Measurements from ENCODE around the gene ASB13. TPM values are rescaled to one million over a fixed set of nuclear protein-coding genes. Genes with fewer than 3 reads are reported as not detected.

Gene ASB13
- total and polyA plus RNA-seq, 4 donors, result 14.3 to 35.8 (median 23.6) TPM

GRCh38 chr10:5603848-5604170 lies 62.6 kb downstream of the ASB13 start:
- no peak overlapping the region for H3K27ac ChIP-seq (ENCODE audit: low read depth, low read length)
- no peaks in the 10 kb centered on the region for H3K9me3 ChIP-seq (ENCODE audit: control insufficient read depth, insufficient read depth, low read length)
- H3K4me1 ChIP-seq (ENCODE audit: control insufficient read depth, insufficient read depth, low read length), result peaks cover 3% of the 10 kb centered on the region
- WGBS (ENCODE audit: insufficient coverage), result 94% methylated on average over 12 of the region's 13 CpGs
- no peaks in the 10 kb centered on the region for H3K36me3 ChIP-seq (ENCODE audit: control insufficient read depth, insufficient read depth, low read length)
- no peaks in the 10 kb centered on the region for H3K27me3 ChIP-seq (ENCODE audit: control insufficient read depth, insufficient read depth, low read length)
- DNase-seq (ENCODE audit: low read depth in 4 of 6, low spot score in 6 of 6), result no peak
- no peak overlapping the region for H3K4me3 ChIP-seq (ENCODE audit: low read depth, low read length)

- H3K4me3 ChIP-seq (ENCODE audit: low read depth, low read length), result no peak overlapping the region
- H3K4me1 ChIP-seq (ENCODE audit: control insufficient read depth, insufficient read depth, low read length), result no peaks in the 10 kb centered on the region
- H3K9me3 ChIP-seq (ENCODE audit: control insufficient read depth, insufficient read depth, low read length), result no peaks in the 10 kb centered on the region
- H3K27ac ChIP-seq (ENCODE audit: low read depth, low read length), result no peak overlapping the region
- no peaks in the 10 kb centered on the region for H3K36me3 ChIP-seq (ENCODE audit: control insufficient read depth, insufficient read depth, low read length)
- 89% methylated on average over 11 of the region's 14 CpGs for WGBS (ENCODE audit: insufficient coverage)
- no peaks in the 10 kb centered on the region for H3K27me3 ChIP-seq (ENCODE audit: control insufficient read depth, insufficient read depth, low read length)
- DNase-seq (ENCODE audit: low read depth in 4 of 6, low spot score in 6 of 6), result no peak
Measured at GRCh38 chr10:5603091-5603847, 63.1 kb downstream of the ASB13 start.

DNA sequence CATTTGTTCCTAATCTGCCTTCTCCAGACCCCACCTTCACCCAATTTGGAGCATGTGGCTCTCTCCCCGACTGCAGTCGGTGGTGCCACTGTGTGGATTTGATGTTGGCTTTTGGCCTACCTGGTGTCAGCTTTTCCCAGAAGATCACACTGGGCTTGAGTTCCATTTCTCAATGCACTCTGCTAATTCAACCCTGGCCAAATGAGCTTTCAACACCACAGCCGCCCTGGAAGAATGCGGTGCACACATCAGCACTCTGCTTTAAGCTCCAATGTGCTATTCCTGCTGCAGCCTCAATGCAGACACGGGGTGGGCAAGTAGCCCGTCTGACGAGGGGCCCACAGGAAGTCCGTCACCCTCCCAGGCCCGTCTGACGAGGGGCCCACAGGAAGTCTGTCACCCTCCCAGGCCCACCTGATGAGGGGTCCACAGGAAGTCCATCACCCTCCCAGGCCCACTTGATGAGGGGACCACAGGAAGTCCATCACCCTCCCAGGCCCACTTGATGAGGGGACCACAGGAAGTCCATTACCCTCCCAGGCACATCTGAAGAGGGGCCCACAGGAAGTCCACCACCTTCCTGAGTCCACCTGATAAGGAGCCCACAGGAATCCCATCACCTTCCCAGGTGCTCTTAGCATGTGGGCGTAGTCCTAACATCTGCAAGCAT lies 64.4 kb downstream of the ASB13 start:
- DNase-seq (ENCODE audit: low read depth in 4 of 6, low spot score in 6 of 6), result no peak
- H3K36me3 ChIP-seq (ENCODE audit: control insufficient read depth, insufficient read depth, low read length), result no peaks in the 10 kb centered on the region
- 63% methylated on average over 8 of the region's 11 CpGs for WGBS (ENCODE audit: insufficient coverage)
- no peaks in the 10 kb centered on the region for H3K4me1 ChIP-seq (ENCODE audit: control insufficient read depth, insufficient read depth, low read length)
- H3K27me3 ChIP-seq (ENCODE audit: control insufficient read depth, insufficient read depth, low read length), result no peaks in the 10 kb centered on the region
- H3K27ac ChIP-seq (ENCODE audit: low read depth, low read length), result no peak overlapping the region
- H3K9me3 ChIP-seq (ENCODE audit: control insufficient read depth, insufficient read depth, low read length), result no peaks in the 10 kb centered on the region
- H3K4me3 ChIP-seq (ENCODE audit: low read depth, low read length), result no peak overlapping the region

DNA sequence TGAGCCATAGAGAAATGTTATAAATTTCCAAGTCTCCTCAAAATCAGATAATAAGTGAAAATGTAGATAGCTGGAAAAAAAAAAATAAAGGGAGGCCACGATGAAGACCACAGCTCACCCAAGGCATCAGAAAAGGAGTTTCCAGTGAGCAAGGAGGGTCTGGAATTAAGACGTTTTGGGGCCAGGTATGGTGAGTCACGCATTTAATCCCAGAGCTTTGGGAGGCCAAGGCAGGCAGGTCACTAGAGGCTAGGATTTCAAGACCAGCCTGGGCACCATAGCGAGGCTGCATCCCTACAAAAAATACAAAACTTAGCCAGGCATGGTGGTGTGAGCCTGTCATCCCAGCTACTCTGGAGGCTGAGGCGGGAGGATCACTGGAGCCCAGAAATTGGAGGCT lies 65.5 kb downstream of the ASB13 start:
- 97% methylated on average over 5 of the region's 5 CpGs for WGBS (ENCODE audit: insufficient coverage)
- H3K27ac ChIP-seq (ENCODE audit: low read depth, low read length), result no peak overlapping the region
- no peak for DNase-seq (ENCODE audit: low read depth in 4 of 6, low spot score in 6 of 6)
- no peaks in the 10 kb centered on the region for H3K9me3 ChIP-seq (ENCODE audit: control insufficient read depth, insufficient read depth, low read length)
- no peaks in the 10 kb centered on the region for H3K27me3 ChIP-seq (ENCODE audit: control insufficient read depth, insufficient read depth, low read length)
- H3K36me3 ChIP-seq (ENCODE audit: control insufficient read depth, insufficient read depth, low read length), result no peaks in the 10 kb centered on the region
- H3K4me1 ChIP-seq (ENCODE audit: control insufficient read depth, insufficient read depth, low read length), result no peaks in the 10 kb centered on the region
- H3K4me3 ChIP-seq (ENCODE audit: low read depth, low read length), result no peak overlapping the region

- H3K27me3 ChIP-seq (ENCODE audit: control insufficient read depth, insufficient read depth, low read length), result no peaks in the 10 kb centered on the region
- 74% methylated on average over 16 of the region's 23 CpGs for WGBS (ENCODE audit: insufficient coverage)
- H3K4me1 ChIP-seq (ENCODE audit: control insufficient read depth, insufficient read depth, low read length), result peaks cover 4% of the 10 kb centered on the region
- H3K4me3 ChIP-seq (ENCODE audit: low read depth, low read length), result no peak overlapping the region
- H3K9me3 ChIP-seq (ENCODE audit: control insufficient read depth, insufficient read depth, low read length), result no peaks in the 10 kb centered on the region
- no peak for DNase-seq (ENCODE audit: low read depth in 4 of 6, low spot score in 6 of 6)
- no peak overlapping the region for H3K27ac ChIP-seq (ENCODE audit: low read depth, low read length)
- no peaks in the 10 kb centered on the region for H3K36me3 ChIP-seq (ENCODE audit: control insufficient read depth, insufficient read depth, low read length)
Measured at GRCh38 chr10:5599613-5600520, 66.5 kb downstream of the ASB13 start.

- H3K9me3 ChIP-seq (ENCODE audit: control insufficient read depth, insufficient read depth, low read length), result no peaks in the 10 kb centered on the region
- peaks cover 10% of the 10 kb centered on the region for H3K4me1 ChIP-seq (ENCODE audit: control insufficient read depth, insufficient read depth, low read length)
- peaks cover 3% of the 10 kb centered on the region for H3K27me3 ChIP-seq (ENCODE audit: control insufficient read depth, insufficient read depth, low read length)
- H3K4me3 ChIP-seq (ENCODE audit: low read depth, low read length), result no peak overlapping the region
- no peaks in the 10 kb centered on the region for H3K36me3 ChIP-seq (ENCODE audit: control insufficient read depth, insufficient read depth, low read length)
- 85% methylated on average over 10 of the region's 11 CpGs for WGBS (ENCODE audit: insufficient coverage)
- H3K27ac ChIP-seq (ENCODE audit: low read depth, low read length), result no peak overlapping the region
- DNase-seq (ENCODE audit: low read depth in 4 of 6, low spot score in 6 of 6), result no peak
Measured at GRCh38 chr10:5598085-5598690, 68.2 kb downstream of the ASB13 start.

GRCh38 chr10:5596611-5597341 lies 69.6 kb downstream of the ASB13 start:
- no peak overlapping the region for H3K4me3 ChIP-seq (ENCODE audit: low read depth, low read length)
- H3K27me3 ChIP-seq (ENCODE audit: control insufficient read depth, insufficient read depth, low read length), result peaks cover 3% of the 10 kb centered on the region
- no peak overlapping the region for H3K27ac ChIP-seq (ENCODE audit: low read depth, low read length)
- DNase-seq (ENCODE audit: low read depth in 4 of 6, low spot score in 6 of 6), result no peak
- no peaks in the 10 kb centered on the region for H3K36me3 ChIP-seq (ENCODE audit: control insufficient read depth, insufficient read depth, low read length)
- WGBS (ENCODE audit: insufficient coverage), result 87% methylated on average over 20 of the region's 26 CpGs
- H3K4me1 ChIP-seq (ENCODE audit: control insufficient read depth, insufficient read depth, low read length), result peaks cover 12% of the 10 kb centered on the region
- H3K9me3 ChIP-seq (ENCODE audit: control insufficient read depth, insufficient read depth, low read length), result no peaks in the 10 kb centered on the region

DNA sequence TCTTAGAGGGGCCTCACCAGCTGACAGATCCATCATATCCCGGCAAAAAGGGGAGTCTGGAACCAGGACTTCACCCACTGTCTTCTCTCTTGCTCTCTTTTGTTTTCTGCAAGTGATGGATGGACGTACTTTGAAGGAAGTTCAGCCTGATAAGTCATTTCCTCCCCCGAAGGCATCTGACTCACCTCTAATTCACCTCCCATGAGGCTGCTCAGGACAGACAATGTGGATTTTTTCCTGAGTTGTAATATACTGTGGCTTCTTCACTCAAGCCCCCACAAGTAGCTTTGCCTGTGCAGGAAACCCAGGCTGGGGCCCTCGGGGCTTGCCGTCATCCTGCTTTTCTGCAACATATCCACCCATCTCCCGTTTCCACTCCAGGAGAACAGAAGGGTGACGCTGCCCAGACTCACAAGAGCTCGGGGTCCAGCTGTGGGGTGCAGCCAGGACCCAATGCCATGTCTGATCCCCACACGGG lies 70.4 kb downstream of the ASB13 start:
- Histone ChIP-seq H3K9me3 (ENCODE audit: control insufficient read depth, insufficient read depth, low read length) (no peaks in the 10 kb centered on the region), H3K4me3 (ENCODE audit: low read depth, low read length) (no peak overlapping the region), H3K27ac (ENCODE audit: low read depth, low read length) (no peak overlapping the region), H3K27me3 (ENCODE audit: control insufficient read depth, insufficient read depth, low read length) (peaks cover 3% of the 10 kb centered on the region), H3K4me1 (ENCODE audit: control insufficient read depth, insufficient read depth, low read length) (peaks cover 17% of the 10 kb centered on the region), H3K36me3 (ENCODE audit: control insufficient read depth, insufficient read depth, low read length) (no peaks in the 10 kb centered on the region)
- 72% methylated on average over 6 of the region's 9 CpGs for WGBS (ENCODE audit: insufficient coverage)
- no peak for DNase-seq (ENCODE audit: low read depth in 4 of 6, low spot score in 6 of 6)

DNA sequence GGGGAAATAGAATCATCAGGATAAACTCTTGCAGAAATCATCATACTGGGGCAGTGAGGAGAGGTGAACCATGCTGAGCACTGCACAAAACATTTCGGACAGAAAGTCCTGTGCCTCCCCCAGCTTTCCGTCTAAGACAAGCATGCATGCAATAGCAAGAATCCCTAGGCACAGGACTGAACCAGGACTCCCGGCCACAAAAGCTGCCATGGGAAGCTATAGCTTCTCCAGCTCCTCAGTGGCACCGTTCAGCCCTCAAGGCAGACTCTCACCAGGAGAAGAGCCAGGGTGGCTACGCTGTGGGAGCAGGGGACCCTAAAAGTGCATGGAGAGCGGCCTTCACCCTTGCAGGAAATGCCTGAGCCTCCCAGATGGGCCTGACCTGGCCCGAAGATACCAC lies 70.8 kb downstream of the ASB13 start:
- WGBS (ENCODE audit: insufficient coverage), result 63% methylated on average over 6 of the region's 7 CpGs
- peaks cover 3% of the 10 kb centered on the region for H3K27me3 ChIP-seq (ENCODE audit: control insufficient read depth, insufficient read depth, low read length)
- H3K27ac ChIP-seq (ENCODE audit: low read depth, low read length), result no peak overlapping the region
- H3K4me3 ChIP-seq (ENCODE audit: low read depth, low read length), result no peak overlapping the region
- no peaks in the 10 kb centered on the region for H3K9me3 ChIP-seq (ENCODE audit: control insufficient read depth, insufficient read depth, low read length)
- peaks cover 17% of the 10 kb centered on the region for H3K4me1 ChIP-seq (ENCODE audit: control insufficient read depth, insufficient read depth, low read length)
- DNase-seq (ENCODE audit: low read depth in 4 of 6, low spot score in 6 of 6), result no peak
- no peaks in the 10 kb centered on the region for H3K36me3 ChIP-seq (ENCODE audit: control insufficient read depth, insufficient read depth, low read length)

Measured in spinal cord (tissue), 10 donors.